Heart left ventricle (tissue), 13 donors: ENCODE measurements around the gene ISM1.

Experiments used
- POLR2A ChIP-seq, 2 donors: fragments of 450-650 bp; IDR thresholded peaks; one replicate each; pipeline ENCODE4 v1.6.1; 2017; ENCODE audit warnings: antibody characterized with exemption in 2 of 2, mild to moderate bottlenecking in 2 of 2, moderate library complexity in 2 of 2
- TF ChIP-seq, protein P1 (sequence below), 12 donors: fragments of 200-600 bp; sonication (generic) in 4 of 12; IDR thresholded peaks; one replicate each; pipeline versions ENCODE4 v1.5.0 to v1.8.0; 2018 to 2022; ENCODE audit warnings: antibody characterized with exemption in 12 of 12, mild to moderate bottlenecking in 5 of 12
- donor health status: ischemic (EF 13 %, LVEDD 7.1; RV severe dilation, severe dysfunction).
- donor health status: DM: no; HTN: yes; CAD: no.
- donor health status: DM: no; HTN: no; CAD: no.
- donor health status: ischemic (EF 25% LVEDD 6.9; RV normal size, moderate dysfunction).
- donor health status: ischemic (EF 25% LVEDD 5.7; RV mildly dilated, moderate dysfunction).
- donor health status: ischemic (EF 35%, LVEDD 5.7; RV mildly dilated, moderate dysfunction).
- donor health status: nonischemic (EF 11% LVEDD 7.7; RV severe dilation, severe dysfunction).
- donor health status: DM: yes; HTN: yes; CAD: no.
- donor health status: PGD.
- donor health status: ischemic (EF 29% LVEDD 5.4; RV normal size, mild dysfunction).
- donor health status: nonischemic (EF 23%, LVEDD 6.1; RV moderate dilation, normal function).

DNA sequence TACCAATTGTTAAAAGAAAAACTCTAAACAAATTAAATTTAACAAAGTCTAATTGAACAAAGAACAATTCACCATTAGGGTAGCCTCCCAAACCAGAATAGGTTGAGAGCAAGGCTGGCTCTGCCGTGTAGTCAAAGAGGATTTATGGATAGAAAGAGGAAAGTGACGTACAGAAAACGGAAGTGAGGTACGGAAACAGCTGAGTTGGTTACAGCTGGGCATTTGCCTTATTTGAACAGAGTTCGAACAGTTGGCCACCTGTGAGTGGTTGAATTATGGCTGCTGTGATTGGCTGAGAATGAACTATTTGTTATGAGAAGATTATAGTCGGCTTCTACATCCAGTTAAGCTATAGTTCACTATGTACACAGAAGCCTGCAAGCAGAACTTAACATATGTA, 18.5 kb upstream of the ISM1 start:
- TF ChIP-seq POLR2A (IDR thresholded peaks at IDR 0.05) = no peak
- TF ChIP-seq, protein P1, sequence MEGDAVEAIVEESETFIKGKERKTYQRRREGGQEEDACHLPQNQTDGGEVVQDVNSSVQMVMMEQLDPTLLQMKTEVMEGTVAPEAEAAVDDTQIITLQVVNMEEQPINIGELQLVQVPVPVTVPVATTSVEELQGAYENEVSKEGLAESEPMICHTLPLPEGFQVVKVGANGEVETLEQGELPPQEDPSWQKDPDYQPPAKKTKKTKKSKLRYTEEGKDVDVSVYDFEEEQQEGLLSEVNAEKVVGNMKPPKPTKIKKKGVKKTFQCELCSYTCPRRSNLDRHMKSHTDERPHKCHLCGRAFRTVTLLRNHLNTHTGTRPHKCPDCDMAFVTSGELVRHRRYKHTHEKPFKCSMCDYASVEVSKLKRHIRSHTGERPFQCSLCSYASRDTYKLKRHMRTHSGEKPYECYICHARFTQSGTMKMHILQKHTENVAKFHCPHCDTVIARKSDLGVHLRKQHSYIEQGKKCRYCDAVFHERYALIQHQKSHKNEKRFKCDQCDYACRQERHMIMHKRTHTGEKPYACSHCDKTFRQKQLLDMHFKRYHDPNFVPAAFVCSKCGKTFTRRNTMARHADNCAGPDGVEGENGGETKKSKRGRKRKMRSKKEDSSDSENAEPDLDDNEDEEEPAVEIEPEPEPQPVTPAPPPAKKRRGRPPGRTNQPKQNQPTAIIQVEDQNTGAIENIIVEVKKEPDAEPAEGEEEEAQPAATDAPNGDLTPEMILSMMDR (IDR thresholded peaks at IDR 0.05) = no peak
